Liver (tissue), 9 donors: ENCODE results near the gene IKZF1. TPM values are rescaled to one million over a fixed set of nuclear protein-coding genes. Genes with fewer than 3 reads are reported as not detected.

Source experiments
- DNase-seq: peaks from one replicate; pipeline ENCODE4 v3.0.0-alpha.2; 2017; ENCODE audit warnings: low spot score
- H3K27ac ChIP-seq, 2 donors: one replicate each; pipeline ENCODE4 v1.7.0; 2013; ENCODE audit warnings: inconsistent platforms in 2 of 2, low read length in 2 of 2, control low read depth in 1 of 2, low read depth in 1 of 2, mild to moderate bottlenecking in 1 of 2
- H3K27me3 ChIP-seq, 4 donors: one replicate each; pipeline versions ENCODE4 v1.6.1 to v1.7.0; 2013; ENCODE audit warnings: low read length in 3 of 4, inconsistent platforms in 1 of 4, mild to moderate bottlenecking in 1 of 4, moderate library complexity in 1 of 4; ENCODE audit not compliant: control insufficient read depth in 4 of 4, insufficient read depth in 4 of 4
- H3K36me3 ChIP-seq, 4 donors: one replicate each; pipeline versions ENCODE4 v1.6.1 to v1.7.0; 2013; ENCODE audit warnings: low read length in 3 of 4, mild to moderate bottlenecking in 3 of 4, low read depth in 1 of 4, moderate library complexity in 1 of 4; ENCODE audit not compliant: control insufficient read depth in 4 of 4, insufficient read depth in 3 of 4
- H3K4me1 ChIP-seq, 4 donors: one replicate each; pipeline versions ENCODE4 v1.6.1 to v1.7.0; 2013; ENCODE audit warnings: low read length in 3 of 4, mild to moderate bottlenecking in 3 of 4, moderate library complexity in 1 of 4; ENCODE audit not compliant: control insufficient read depth in 4 of 4, insufficient read depth in 4 of 4
- H3K4me3 ChIP-seq, 3 donors: one replicate each; pipeline versions ENCODE4 v1.6.1 to v1.7.0; 2013; ENCODE audit warnings: low read length in 3 of 3, control low read depth in 1 of 3, low read depth in 1 of 3, mild to moderate bottlenecking in 1 of 3
- H3K9ac ChIP-seq, 2 donors: one replicate each; pipeline ENCODE4 v1.7.0; 2013; ENCODE audit warnings: low read length in 2 of 2, mild to moderate bottlenecking in 2 of 2, moderate library complexity in 2 of 2, control low read depth in 1 of 2, low read depth in 1 of 2
- H3K9me3 ChIP-seq, 4 donors: one replicate each; pipeline versions ENCODE4 v1.6.1 to v1.7.0; 2013; ENCODE audit warnings: low read length in 3 of 4; ENCODE audit not compliant: control insufficient read depth in 4 of 4
- EGR1 ChIP-seq, 2 donors: IDR thresholded peaks; 2 replicates each; pipeline ENCODE4 v1.6.1; 2016 to 2018; ENCODE audit warnings: antibody characterized with exemption in 2 of 2, low read depth in 2 of 2
- FOXA1 ChIP-seq: IDR thresholded peaks from 2 replicates; pipeline ENCODE4 v1.6.1; 2016; ENCODE audit warnings: antibody characterized with exemption
- FOXA2 ChIP-seq: IDR thresholded peaks from 2 replicates; pipeline ENCODE4 v1.6.1; 2016; ENCODE audit warnings: antibody characterized with exemption
- GABPA ChIP-seq, 2 donors: IDR thresholded peaks in 1 of 2; conservative IDR thresholded peaks in 1 of 2; 2 replicates each; pipeline ENCODE4 v1.6.1; 2016; ENCODE audit warnings: antibody characterized with exemption in 2 of 2, mild to moderate bottlenecking in 1 of 2, moderate library complexity in 1 of 2
- HNF4A ChIP-seq, 2 donors: conservative IDR thresholded peaks; 2 replicates each; pipeline ENCODE4 v1.6.1; 2016; ENCODE audit warnings: antibody characterized with exemption in 2 of 2, mild to moderate bottlenecking in 2 of 2
- HNF4G ChIP-seq: IDR thresholded peaks from 2 replicates; pipeline ENCODE4 v1.6.1; 2016; ENCODE audit warnings: antibody characterized with exemption
- JUND ChIP-seq, 2 donors: IDR thresholded peaks; 2 replicates each; pipeline ENCODE4 v1.6.1; 2016; ENCODE audit warnings: antibody characterized with exemption in 2 of 2
- NR2F2 ChIP-seq: IDR thresholded peaks from 2 replicates; pipeline ENCODE4 v1.6.1; 2016; ENCODE audit warnings: antibody characterized with exemption
- RAD21 ChIP-seq, 2 donors: IDR thresholded peaks; 2 replicates each; pipeline ENCODE4 v1.6.1; 2016; ENCODE audit warnings: antibody characterized with exemption in 2 of 2, mild to moderate bottlenecking in 2 of 2
- RXRA ChIP-seq, 2 donors: IDR thresholded peaks; 2 replicates each; pipeline ENCODE4 v1.6.1; 2017 to 2018; ENCODE audit warnings: antibody characterized with exemption in 2 of 2, mild to moderate bottlenecking in 1 of 2
- SP1 ChIP-seq: IDR thresholded peaks from 2 replicates; pipeline ENCODE4 v1.6.1; 2018; ENCODE audit warnings: antibody characterized with exemption, mild to moderate bottlenecking
- TAF1 ChIP-seq: conservative IDR thresholded peaks from 2 replicates; pipeline ENCODE4 v1.6.1; 2016; ENCODE audit warnings: antibody characterized with exemption, mild to moderate bottlenecking
- WGBS: extraction: QIAGEN DNeasy Blood & Tissue Kit; methylation state at CpG from one replicate; pipeline ENCODE4 v1.1.7; 2013; 5-methylcytosine and 5-hydroxymethylcytosine counted together
- polyA plus RNA-seq, 2 donors: library from polyadenylated mRNA; stranded (reverse) in 1 of 2; unstranded in 1 of 2; fragments of 200-250 nt in 1 of 2; fragments of >200 nt in 1 of 2; fragmentation: Nextera tagmentation in 1 of 2; extraction: Ambion mirVana in 1 of 2; gene quantifications; one replicate each; pipeline versions ENCODE4 v1.2.1 to v1.2.3, GENCODE V29; 2013 to 2015
- total RNA-seq, 2 donors: library from RNA; depleted of rRNA; stranded (reverse); fragments of >200 nt; gene quantifications; one replicate each; pipeline ENCODE4 v1.2.3, GENCODE V29; 2014
- TF ChIP-seq, protein P1 (sequence below): IDR thresholded peaks from 2 replicates; pipeline ENCODE4 v1.6.1; 2016; ENCODE audit warnings: antibody characterized with exemption
- TF ChIP-seq, protein P2 (sequence below): IDR thresholded peaks from 2 replicates; pipeline ENCODE4 v1.6.1; 2016; ENCODE audit warnings: antibody characterized with exemption
- TF ChIP-seq, protein P3 (sequence below): IDR thresholded peaks from 2 replicates; pipeline ENCODE4 v1.6.1; 2016; ENCODE audit warnings: antibody characterized with exemption
- TF ChIP-seq, protein P4 (sequence below): IDR thresholded peaks from 2 replicates; pipeline ENCODE4 v1.6.1; 2016; ENCODE audit warnings: antibody characterized with exemption, mild to moderate bottlenecking
- donor health status: healthy.
- donor health status: healthy.
- donor health status: healthy.
- donor health status: healthy.
- donor health status: healthy.

IKZF1 gene
- total and polyA plus RNA-seq, 4 donors, result 1.6 to 43.5 (median 6.2) TPM

DNA sequence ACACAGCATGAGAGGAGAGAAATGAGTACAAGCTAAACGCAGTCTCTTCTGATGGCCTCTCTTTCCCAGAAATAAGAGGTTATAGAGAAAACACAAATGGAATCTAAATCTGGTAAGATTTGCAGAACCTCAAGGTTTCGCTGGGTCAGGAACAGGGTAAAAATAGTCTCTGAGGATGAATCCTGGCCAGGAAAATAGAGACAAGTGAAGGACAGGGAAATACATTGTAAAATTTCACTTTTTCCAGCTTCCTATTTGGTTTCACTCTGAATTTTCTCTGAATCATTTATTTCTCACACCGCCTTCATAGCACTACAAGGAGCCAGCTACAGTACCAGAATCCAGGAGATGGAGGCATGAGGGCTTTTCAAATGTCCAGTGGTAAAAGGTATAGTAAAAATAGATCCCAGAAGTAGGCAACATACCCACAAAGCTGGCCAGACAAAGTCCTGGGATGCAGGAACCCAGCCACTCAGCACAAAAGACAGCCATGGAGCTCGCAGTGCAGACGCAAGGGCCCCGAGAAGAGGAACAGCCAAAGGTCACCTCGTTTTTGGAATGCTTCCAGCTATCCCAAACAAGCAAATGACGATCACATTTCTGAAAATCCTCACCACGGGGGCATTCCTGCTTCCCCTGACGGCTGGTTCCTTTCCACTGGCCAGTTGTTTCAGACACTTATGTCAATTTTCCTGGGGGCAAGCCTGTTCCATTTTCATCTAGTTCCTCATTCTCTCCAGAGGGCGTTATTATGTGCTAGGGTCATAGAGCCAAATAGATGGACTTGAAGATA, 21.5 kb upstream of the IKZF1 start:
- Histone ChIP-seq H3K9ac (no peak overlapping the region), H3K27me3 (peaks cover 0 to 4% (median 2%) of the 10 kb centered on the region in 4 donors), H3K9me3 (peaks cover 0 to 2% (median 0%) of the 10 kb centered on the region in 4 donors), H3K27ac (no peak overlapping the region), H3K4me1 (no peaks in the 10 kb centered on the region), H3K36me3 (no peaks in the 10 kb centered on the region), H3K4me3 (no peak overlapping the region)
- WGBS, result 55% methylated on average over 11 of the region's 11 CpGs
- DNase-seq, result no peak
- no peak for TF ChIP-seq JUND (IDR thresholded peaks at IDR 0.05)
- no peak for TF ChIP-seq EGR1 (IDR thresholded peaks at IDR 0.05; ENCODE audit: low read depth in 2 of 2)
- TF ChIP-seq RAD21 (IDR thresholded peaks at IDR 0.05), result no peak
- TF ChIP-seq, protein P1, sequence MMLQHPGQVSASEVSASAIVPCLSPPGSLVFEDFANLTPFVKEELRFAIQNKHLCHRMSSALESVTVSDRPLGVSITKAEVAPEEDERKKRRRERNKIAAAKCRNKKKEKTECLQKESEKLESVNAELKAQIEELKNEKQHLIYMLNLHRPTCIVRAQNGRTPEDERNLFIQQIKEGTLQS, result no peak
- TF ChIP-seq GABPA (IDR thresholded peaks at IDR 0.05 in 1 of 2, conservative IDR thresholded peaks at IDR 0.05 in 1 of 2), result no peak

DNA sequence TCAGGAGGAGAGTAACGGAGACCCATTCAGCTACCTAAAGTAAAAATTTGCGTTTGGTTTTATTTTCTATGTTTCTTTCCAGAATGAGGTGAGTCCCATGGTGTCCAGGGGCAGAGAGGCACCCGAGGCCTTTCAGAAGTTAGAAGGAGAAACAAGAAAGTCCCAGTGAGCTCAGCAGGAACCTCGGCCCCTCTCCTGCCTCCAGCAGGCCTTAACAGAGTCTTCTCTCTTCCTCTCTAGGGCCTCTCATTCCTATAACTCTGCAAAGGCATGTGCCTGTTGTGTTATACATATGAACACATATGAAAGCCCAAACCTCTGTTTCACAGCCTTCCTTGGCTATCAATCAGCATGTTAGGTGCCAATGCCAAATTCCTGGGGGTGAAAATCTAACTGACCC, 20.8 kb upstream of the IKZF1 start:
- H3K9ac ChIP-seq, result no peak overlapping the region
- no peaks in the 10 kb centered on the region for H3K4me1 ChIP-seq
- peaks cover 0 to 2% (median 0%) of the 10 kb centered on the region in 4 donors for H3K9me3 ChIP-seq
- DNase-seq, result no peak
- peaks cover 0 to 4% (median 2%) of the 10 kb centered on the region in 4 donors for H3K27me3 ChIP-seq
- no peak overlapping the region for H3K27ac ChIP-seq
- H3K4me3 ChIP-seq, result no peak overlapping the region
- 73% methylated on average over 4 of the region's 4 CpGs for WGBS
- TF ChIP-seq JUND (IDR thresholded peaks at IDR 0.05) (no peak), RAD21 (IDR thresholded peaks at IDR 0.05) (no peak), RXRA (IDR thresholded peaks at IDR 0.05) (no peak)
- H3K36me3 ChIP-seq, result no peaks in the 10 kb centered on the region

DNA sequence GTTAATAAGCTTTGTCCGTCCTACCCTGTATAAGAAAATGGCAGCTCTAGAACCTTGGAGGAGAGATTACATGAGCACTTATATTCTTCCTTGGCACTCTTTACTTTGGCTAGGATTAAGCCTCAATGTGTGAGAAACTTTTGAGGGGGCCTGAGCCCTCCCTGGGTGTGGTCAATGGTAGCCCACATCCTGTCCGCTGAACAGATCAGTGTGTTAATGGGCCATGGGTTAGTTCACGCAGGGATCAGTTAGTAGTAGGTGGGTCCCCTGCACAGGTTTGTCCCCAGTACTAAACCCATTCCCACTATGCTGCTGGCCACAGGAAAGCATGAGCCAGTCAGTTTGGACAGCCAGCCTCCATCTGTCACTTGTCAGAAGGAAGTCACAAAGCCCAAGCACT, 20.2 kb upstream of the IKZF1 start:
- Histone ChIP-seq H3K9me3 (peaks cover 0 to 2% (median 0%) of the 10 kb centered on the region in 4 donors), H3K27me3 (peaks cover 0 to 4% (median 2%) of the 10 kb centered on the region in 4 donors), H3K4me3 (no peak overlapping the region), H3K36me3 (no peaks in the 10 kb centered on the region), H3K27ac (no peak overlapping the region), H3K9ac (no peak overlapping the region), H3K4me1 (no peaks in the 10 kb centered on the region)
- no peak for DNase-seq
- 86% methylated on average over 3 of the region's 3 CpGs for WGBS
- TF ChIP-seq, protein P2, sequence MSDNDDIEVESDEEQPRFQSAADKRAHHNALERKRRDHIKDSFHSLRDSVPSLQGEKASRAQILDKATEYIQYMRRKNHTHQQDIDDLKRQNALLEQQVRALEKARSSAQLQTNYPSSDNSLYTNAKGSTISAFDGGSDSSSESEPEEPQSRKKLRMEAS, result no peak
- TF ChIP-seq FOXA2 (no peak), TAF1 (no peak), EGR1 (IDR thresholded peaks at IDR 0.05; ENCODE audit: low read depth in 2 of 2) (no peak), FOXA1 (no peak), HNF4G (no peak), RXRA (IDR thresholded peaks at IDR 0.05) (no peak), RAD21 (IDR thresholded peaks at IDR 0.05) (no peak), HNF4A (conservative IDR thresholded peaks at IDR 0.05) (no peak)

DNA sequence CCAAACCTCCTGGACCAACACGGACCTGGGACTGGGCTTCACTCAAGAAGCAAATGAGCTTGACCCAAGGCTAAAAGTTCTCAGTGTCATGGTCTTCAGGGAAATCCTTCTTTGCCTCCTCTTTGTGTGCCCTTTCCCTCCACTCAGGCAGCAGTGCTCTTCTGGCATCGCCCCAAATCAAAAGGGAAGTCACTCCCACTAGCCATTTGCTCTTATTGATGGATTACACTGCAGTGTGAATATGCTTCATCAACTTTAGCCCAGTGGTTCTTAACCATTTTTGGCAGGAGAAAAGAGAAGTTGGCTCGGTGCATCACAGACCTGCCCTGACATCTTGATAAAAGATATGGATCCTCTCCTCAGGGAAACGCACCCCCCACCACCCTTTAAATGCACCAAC, 19.2 kb upstream of the IKZF1 start:
- no peaks in the 10 kb centered on the region for H3K36me3 ChIP-seq
- H3K4me1 ChIP-seq, result no peaks in the 10 kb centered on the region
- DNase-seq, result no peak
- peaks cover 0 to 4% (median 2%) of the 10 kb centered on the region in 4 donors for H3K27me3 ChIP-seq
- WGBS, result 52% methylated on average over 4 of the region's 4 CpGs
- H3K9me3 ChIP-seq, result peaks cover 0 to 2% (median 0%) of the 10 kb centered on the region in 4 donors
- no peak overlapping the region for H3K9ac ChIP-seq
- H3K4me3 ChIP-seq, result no peak overlapping the region
- H3K27ac ChIP-seq, result no peak overlapping the region
- TF ChIP-seq SP1, result no peak
- TF ChIP-seq RXRA (IDR thresholded peaks at IDR 0.05), result no peak
- no peak for TF ChIP-seq HNF4A (conservative IDR thresholded peaks at IDR 0.05)
- TF ChIP-seq FOXA1, result no peak
- no peak for TF ChIP-seq NR2F2
- TF ChIP-seq, protein P3, sequence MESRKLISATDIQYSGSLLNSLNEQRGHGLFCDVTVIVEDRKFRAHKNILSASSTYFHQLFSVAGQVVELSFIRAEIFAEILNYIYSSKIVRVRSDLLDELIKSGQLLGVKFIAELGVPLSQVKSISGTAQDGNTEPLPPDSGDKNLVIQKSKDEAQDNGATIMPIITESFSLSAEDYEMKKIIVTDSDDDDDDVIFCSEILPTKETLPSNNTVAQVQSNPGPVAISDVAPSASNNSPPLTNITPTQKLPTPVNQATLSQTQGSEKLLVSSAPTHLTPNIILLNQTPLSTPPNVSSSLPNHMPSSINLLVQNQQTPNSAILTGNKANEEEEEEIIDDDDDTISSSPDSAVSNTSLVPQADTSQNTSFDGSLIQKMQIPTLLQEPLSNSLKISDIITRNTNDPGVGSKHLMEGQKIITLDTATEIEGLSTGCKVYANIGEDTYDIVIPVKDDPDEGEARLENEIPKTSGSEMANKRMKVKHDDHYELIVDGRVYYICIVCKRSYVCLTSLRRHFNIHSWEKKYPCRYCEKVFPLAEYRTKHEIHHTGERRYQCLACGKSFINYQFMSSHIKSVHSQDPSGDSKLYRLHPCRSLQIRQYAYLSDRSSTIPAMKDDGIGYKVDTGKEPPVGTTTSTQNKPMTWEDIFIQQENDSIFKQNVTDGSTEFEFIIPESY, result no peak
- TF ChIP-seq, protein P4, sequence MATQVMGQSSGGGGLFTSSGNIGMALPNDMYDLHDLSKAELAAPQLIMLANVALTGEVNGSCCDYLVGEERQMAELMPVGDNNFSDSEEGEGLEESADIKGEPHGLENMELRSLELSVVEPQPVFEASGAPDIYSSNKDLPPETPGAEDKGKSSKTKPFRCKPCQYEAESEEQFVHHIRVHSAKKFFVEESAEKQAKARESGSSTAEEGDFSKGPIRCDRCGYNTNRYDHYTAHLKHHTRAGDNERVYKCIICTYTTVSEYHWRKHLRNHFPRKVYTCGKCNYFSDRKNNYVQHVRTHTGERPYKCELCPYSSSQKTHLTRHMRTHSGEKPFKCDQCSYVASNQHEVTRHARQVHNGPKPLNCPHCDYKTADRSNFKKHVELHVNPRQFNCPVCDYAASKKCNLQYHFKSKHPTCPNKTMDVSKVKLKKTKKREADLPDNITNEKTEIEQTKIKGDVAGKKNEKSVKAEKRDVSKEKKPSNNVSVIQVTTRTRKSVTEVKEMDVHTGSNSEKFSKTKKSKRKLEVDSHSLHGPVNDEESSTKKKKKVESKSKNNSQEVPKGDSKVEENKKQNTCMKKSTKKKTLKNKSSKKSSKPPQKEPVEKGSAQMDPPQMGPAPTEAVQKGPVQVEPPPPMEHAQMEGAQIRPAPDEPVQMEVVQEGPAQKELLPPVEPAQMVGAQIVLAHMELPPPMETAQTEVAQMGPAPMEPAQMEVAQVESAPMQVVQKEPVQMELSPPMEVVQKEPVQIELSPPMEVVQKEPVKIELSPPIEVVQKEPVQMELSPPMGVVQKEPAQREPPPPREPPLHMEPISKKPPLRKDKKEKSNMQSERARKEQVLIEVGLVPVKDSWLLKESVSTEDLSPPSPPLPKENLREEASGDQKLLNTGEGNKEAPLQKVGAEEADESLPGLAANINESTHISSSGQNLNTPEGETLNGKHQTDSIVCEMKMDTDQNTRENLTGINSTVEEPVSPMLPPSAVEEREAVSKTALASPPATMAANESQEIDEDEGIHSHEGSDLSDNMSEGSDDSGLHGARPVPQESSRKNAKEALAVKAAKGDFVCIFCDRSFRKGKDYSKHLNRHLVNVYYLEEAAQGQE, result no peak
- TF ChIP-seq HNF4G, result no peak
- TF ChIP-seq, protein P2, result no peak
